GM19328 (cell line): Measurements from ENCODE around the gene MRNIP.

ENCODE experiments used
- ATAC-seq: cut with Tn5 transposase; IDR thresholded peaks from one replicate; pipeline ENCODE4 v1.9.1; 2021; ENCODE audit warnings: mild to moderate bottlenecking, moderate library complexity; ENCODE audit not compliant: unreplicated experiment

The MRNIP gene

DNA sequence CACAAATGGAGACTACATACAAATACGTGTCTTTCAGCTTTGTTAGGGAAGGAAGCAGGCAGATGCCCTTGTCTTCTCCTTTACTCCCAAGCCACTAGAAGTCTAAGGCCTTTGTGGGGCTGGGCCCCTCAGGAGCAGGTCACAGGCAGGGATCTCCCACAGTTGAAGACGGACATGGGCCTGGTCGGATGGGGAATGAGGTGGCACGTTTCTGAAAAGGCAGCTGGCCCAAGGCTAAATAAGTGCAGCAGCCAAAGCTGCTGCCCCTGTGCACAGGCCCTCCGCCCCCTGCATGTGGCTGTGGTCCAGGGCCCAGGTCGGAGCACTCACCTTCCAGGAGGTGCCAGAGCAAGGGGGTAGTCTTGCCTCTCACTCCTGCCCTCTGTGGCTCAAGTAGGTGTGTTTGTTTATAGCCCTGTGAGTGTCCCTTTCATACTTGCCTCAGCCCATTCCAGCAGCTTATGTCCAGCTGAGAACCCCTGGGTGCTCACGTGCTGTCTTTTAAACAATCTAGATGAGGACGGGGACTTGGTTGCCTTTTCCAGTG, 36.1 kb downstream of the MRNIP start:
- no peak for ATAC-seq

DNA sequence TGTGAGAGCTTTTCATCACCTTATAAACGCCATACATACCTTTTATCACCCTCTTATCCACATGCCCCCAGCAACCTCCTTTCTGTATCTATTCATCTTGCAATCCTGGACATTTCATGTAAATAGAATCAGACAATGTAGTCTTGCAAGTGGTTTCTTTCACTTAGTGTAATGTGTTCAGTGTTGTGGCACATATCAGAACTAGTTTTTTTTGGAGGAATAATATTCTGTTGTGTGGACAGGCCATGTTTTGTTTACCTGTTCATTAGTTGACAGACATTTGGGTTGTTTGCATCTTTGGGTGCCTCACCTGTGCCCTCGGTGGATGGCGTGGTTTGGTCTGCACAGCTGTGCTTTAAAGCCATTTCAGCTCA, 36.6 kb downstream of the MRNIP start:
- no peak for ATAC-seq

DNA sequence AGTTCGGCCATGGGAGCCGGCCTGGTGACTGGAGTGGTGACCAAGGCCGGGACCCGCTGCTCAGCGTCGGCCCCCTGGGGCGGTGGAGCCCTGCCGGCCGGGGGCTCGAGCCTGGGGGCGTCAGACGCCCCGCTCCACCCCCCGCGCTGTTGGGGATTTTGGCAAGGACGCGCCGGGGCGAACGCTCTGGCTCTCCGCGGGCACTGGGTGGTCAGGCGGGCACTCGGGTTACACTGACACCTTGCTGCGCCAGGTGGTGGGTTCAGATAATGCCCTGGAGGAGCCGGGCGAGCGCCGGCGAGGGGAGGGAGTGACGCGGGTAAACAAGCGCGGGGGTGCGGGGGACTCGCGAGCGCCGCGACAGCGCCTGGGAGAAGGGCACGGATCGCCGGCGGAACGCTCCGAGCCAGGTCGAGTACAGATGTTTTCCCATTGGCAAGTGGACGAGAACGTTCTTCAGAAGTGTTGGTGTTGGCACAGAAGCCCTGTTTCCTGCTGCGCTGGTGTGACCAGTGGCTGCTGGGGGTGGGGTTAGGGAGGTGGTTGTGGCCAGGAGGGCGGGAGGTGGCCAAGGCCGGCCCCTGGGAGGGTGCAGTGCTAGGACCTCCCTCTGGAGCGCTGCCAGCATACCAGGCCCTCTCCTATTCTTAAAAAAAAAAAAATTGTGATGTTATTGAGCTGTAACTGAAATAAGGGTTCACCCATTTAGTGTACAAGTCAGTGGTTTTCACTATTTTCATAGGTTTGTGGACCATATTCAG, 37.1 kb downstream of the MRNIP start:
- ATAC-seq, result peak; percentile 39

DNA sequence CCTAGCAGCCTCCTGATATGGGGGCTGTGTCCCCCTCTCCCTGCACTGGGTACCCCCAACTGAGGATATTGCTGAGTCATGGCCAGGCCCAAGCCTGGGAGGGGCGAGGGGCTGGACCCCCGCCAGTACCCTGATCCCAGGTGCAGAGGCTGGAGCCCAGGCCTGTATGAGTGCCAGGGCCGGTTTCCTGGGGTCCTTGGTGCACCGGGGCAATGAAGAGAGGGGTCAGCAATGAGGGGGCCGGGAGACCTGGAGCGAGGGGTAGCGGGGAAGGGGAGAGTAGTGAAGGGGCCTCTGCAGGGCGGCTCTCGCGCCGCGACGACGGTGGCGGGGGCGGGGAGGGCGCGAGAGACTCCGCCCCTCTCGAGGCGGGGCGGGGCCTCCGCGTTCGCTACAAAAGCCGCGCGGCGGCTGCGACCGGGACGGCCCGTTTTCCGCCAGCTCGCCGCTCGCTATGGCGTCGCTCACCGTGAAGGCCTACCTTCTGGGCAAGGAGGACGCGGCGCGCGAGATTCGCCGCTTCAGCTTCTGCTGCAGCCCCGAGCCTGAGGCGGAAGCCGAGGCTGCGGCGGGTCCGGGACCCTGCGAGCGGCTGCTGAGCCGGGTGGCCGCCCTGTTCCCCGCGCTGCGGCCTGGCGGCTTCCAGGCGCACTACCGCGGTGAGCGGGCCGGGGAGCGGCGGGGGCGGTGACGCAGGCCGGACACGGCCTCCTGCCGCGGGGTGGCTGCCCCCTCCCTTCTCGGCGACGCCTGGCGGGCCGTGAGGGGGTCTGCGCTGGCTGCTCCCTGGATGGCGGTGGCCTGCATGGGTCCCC, 37.9 kb downstream of the MRNIP start, which contains the start of gene SQSTM1:
Gene SQSTM1, plus strand, starts transcription at position 423 of the 815 bp plus-strand sequence. Its CDS starts 32 bp downstream, at position 455.
- ATAC-seq, result peak; percentile 49

DNA sequence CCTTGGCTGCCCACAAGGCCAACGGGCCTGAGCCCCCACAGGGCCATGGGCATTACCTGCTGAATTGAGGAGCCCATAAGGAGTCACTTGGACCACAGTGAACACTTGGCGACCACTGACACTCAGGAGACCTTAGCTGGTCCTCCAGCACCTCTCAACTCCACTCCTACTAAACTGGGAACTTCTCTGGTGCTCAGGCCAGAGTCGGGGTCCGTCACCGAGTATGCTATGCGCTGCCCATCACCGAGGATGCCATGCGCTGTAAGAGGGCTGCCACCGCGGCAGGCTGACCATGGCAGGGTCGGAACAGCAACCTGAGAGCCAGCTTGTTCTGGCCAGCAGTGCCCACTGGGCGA, 38.5 kb downstream of the MRNIP start:
- ATAC-seq, result no peak

DNA sequence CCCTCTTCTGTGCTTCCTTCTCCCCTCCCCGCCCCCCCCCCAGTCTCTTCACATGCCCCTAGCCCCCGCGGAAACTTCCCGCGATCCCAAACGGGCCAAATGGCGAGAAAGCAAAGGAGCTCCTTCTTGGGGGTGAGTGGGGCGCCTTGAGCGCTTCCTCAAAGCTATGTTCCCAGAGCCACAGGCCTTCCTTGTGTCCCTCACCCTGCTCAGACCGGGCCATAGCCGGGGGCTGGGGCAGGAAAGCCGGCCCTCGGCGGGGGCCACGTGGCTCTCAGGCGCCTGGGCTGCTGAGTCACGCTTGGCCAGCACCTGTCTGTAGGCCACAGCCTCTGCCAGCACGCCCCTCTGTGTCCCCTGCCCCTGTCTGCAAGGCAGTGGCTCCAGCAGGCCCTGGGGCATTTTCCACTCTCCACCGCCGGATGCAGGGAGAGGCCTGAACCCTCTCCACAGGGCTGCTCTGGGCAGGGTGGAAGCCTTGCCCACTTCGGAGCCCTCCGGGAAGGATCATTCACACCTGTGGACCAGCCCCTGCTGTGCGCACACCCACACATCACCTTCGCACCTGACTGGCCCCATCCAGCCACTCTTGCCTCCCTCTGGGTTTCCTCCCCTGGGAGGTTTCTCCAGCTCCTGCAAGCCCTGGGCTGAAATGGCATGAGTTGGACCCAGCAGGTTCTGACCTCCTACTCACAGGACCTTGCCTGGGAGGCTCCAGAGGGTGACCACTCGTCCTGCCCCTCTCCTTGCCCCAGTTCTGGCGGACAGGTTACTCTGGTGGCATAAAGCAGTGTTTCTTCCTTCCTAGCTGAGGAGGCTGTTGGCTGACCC, 39.1 kb downstream of the MRNIP start:
- no peak for ATAC-seq

DNA sequence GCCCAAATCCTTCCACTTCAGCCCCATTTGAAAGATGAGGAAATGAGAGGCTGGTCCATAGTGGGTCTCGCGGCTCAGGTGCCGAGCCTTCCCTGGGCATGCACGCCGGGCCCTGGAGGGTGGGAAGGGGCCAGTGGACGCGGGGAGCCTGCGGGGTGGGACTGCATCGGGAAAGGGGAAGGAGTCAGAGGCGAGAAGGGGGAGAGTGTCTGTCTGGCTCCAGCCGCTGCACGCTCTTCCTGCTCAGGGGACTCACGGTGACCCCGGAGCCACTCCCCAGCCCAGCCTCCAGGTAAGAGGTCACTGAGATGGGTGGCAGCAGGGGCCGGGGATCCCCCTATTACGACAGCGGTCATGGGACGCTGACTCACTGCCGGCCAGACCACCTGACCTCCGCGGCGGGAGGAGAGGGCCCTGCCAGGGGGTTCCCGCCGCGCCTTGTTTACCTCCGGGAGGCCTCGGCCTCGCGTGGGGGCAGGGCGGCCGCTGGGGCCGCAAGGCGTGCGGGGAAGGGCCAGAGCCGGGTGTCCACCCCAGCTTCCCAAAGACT, 39.8 kb downstream of the MRNIP start:
- peak; percentile 51 for ATAC-seq

DNA sequence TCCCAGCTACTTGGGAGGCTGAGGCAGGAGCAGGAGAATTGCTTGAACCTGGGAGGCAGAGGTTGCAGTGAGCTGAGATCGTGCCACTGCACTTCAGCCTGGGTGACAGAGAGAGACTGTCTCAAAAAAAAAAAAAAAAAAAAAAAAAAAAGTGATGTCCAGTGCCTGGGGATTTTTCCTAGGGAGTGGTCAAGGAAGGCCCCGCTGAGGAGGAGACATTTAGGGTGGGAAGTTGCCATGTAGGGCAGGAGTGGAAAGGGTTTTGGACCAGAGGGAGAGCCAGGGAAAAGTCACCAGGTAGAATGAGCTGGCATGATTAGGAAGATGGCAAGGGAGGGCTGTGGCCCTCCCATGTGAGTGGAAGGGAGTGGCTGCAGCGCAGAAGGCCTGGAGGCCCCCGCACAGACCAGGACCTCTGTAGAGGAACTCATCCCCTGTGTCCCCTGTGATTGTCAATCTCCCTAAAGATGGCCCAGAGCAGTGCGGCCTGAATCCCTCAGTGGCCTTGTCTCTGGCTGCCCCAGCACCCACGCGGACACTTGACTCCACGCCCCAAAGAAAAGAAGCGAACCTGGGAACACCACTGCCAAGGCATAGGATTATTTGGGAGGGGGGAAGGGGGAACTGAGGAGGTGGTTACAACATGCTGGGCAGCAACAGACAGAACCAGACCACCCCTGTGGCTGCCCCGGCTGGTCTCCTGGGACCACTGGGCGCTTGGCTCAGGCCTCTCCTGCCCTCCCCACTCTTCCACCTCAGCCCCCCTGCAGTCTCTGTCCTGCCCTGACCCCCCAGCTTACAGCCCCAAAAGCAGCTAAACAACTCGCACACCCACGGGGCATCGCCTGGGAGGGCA, 40.5 kb downstream of the MRNIP start:
- no peak for ATAC-seq

DNA sequence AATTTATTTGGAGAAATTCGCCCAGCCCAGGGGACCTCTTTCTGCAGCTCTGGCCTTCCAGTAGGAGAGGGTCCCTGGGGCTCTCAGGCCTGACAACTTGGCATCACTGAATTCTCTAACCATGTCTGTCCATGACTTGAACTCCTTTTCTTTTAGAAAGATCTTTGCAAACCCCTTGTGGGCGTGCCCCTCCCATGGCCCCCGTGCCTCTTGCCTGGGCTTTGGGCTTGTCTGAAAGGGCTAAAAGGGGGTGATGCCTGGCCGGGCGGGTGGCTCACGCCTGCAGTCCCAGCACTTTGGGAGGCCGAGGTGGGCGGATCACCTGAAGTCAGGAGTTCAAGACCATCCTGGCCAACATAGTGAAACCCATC, 41.2 kb downstream of the MRNIP start:
- ATAC-seq, result no peak

DNA sequence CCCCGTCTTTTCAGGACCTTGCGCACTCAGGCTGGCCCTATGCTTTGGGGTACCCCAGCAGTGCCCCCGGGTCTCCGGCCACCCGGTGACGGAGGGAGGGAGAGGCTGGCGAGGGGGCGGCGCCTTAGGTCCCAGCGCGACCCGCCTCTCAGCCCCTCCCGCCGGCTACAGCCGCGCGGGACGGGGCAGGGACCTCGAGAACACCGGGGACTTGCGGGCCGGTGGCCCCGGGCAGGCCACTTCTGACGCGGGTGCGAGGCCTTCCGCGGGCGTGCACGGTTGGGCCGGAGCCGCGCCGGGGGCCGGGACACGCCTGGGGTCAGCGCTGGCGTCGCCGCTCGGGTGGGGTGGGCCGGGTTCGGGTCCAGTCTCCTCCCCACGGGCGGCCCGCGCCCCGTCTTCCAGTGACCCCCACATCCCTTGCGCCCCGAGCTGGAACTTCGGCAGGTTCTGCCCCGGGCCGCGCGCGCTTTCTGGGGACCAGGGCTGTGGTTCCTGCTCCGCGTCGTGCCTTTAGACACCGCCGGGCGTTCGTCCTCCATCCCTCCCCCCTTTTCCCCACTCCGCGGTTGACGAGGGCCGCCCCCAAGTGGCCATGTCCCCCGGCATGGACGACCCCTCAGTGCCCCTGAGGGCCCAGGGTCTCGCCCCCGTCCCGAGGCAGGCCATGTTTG, 41.7 kb downstream of the MRNIP start:
- ATAC-seq, result no peak

DNA sequence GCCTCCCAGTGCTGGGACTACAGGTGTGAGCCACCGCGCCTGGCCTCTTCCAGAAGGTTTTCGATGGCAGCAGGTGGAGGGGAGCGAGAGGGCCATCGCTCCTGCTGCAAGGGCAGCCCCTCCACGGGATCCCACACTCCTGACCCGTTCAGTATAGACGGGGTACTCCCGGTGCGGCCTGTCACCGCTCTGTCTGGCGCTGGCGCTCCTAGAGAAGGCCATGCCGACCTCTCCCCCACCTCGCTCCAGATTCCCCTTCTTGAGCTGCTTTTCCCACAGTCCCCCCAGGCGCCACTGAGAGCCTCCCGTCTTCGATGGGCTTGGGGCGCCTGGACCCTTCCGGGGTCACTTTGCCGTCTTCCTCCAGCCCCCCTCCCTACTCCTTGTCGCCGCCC, 42.2 kb downstream of the MRNIP start:
- ATAC-seq, result no peak

DNA sequence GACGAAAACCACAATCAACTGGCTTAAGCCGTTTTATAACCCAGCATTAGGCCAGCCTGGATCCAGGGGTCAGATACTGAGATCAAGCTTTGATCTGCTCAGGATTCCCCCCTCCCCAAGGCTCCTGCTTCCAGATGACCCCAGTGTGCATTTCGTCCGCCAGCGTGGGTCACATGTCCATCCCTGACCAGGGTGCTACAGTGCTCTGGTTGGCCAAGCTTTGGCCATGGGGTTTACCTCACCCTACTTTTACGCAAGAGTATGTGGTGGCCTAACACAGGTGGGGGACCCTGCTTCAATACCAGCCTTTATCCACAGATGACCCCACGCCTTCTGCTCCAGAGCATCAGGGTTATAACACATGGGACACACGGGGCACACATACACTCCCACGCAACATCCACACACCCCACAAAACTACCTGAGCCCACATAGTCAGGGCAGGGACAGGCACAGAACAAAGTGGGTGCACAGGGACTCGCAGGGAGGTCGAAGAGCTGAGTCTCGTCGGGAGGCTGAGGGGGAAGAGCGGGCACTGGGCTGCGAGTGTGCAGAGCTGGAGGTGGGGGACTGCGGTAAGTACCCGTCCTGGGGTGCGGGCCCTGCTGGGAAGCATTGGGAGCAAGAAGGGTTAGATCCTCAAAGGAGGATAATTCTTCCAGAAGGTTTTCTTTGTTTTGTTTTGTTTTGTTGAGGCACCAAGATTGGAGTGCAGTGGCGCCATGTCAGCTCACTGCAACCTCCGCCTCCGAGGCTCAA, 42.9 kb downstream of the MRNIP start:
- ATAC-seq, result no peak

DNA sequence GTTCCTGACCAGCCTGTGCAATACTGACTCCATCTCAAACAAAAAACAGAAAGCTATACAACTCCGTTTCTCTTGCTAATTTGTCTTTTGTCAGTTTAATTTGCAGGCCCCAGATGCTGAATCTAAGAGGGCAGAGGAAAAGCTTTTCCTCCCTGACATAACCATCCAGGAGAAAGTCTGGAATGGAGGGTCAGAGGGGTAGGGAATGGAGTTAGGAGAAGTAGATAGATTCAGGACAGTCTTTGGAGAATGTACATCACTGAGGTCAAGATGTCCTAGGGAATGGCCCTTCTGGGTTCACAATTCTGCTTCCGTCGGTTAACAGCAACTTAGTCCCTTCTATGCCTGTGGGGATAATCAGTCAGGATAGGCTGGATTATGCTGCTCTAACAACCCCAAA, 44.5 kb downstream of the MRNIP start:
- no peak for ATAC-seq

DNA sequence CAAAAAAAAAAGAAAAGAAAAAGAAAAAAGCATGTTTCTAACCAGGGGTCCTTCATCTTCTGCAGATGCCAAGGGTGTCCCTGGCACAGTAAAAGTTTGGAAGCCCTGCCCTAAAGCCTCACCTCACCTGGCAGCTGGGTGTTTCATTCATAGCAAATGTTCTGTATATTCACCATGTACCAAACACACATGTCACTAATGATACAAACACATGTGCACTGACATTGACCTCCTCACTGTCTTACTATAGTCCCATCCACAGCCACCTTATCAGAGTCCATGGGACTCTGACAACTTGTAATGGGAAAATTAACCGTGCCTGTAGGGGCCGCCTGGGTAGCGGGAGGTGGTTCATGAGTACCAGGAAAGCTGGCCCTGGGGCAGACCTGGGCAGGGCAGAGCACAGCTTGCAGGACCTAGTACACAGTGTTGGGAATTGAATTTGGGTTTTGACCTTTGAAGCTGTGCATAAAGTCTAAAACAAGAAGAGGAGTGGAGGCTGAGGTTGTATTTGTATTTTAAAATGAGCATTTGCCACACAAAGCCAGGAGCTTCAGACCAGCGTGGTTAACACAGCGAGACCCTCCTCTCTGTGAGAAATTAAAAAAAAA, 45.5 kb downstream of the MRNIP start:
- ATAC-seq, result no peak

DNA sequence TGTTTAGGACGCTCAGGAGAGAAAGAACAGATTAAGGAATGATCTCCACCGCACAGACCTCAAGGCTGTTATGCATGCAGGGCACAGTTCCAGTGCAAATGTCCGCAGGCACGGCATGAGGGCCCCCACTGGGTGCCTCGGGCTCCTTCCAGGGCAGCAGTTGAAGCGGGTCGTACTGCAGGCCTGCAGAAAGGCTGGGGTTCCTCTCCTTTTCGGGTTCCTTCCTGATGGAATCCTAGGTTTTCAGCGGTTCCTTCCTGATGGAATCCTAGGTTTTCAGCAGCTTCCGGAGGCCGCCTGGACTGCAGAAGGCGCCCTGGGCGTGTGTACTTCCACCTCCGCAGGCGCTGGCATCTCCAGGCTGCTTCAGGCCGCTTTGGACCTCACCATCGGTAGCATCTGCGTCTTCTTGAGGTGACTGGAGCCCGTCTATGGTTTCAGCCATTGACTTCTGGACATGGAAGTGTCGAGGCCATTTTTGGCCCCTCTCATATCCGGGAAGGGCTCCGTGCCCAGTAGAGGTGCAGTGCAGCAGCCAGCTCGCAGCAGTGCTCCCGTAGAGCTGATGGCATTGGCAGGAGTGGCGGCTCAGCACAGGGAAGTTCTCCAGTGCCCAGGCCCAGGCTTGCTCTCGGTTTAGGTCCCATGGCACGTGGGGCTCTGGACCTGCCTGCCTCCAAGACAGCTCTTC, 46.3 kb downstream of the MRNIP start:
- ATAC-seq, result no peak

DNA sequence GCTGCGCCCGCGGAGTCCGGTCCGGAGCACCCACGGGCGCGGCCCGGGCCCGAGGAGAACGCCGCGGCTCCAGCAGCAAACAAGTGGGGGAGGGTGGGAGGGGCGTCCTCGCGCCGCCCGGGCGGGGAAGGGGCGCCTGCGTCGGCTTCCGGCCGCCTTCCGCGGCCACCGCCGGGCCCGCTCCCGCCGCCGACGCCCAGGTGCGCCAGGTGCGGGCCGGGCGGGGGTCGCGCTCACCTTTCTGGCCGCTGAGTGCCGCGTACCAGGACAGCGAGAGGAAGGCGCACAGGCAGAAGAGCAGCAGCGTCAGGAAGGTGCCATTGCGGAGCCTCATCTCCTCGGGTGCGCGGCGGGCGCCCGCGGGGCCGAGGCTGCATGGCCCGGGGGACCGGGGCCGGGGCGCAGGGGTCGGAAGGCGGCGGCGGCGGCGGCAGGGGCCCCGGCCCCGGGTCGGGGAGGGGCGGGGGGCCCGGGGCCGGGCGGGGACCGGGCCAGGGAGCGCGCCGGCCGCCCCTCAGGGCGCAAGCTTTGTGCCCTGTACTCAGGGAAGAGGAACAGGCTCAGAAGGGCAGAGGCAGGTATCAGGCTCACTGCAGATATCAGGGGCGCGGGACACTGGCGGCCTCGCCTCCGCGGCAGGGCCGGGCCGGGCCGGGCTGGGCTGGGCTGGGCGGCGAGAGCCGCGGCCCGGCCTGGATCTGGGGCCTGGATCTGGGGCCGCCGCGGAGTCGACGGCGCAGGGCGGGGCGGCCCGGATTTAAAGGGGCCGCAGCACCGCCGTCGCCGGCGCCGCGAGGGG, 52.2 kb downstream of the MRNIP start, which contains the start of gene MGAT4B:
Gene MGAT4B, minus strand, starts transcription at position 617 of the 799 bp plus-strand sequence. Its CDS starts 283 bp downstream, at position 334.
- ATAC-seq, result peak; percentile 71
